OCI-LY1 (cell line): ENCODE results near the gene TGM1.

Source experiments
- CTCF ChIP-seq: fragments of 200-600 bp; sonication (generic), shearing (Covaris generic); IDR thresholded peaks from 2 replicates; pipeline ENCODE4 v1.5.1; 2017; ENCODE audit warnings: mild to moderate bottlenecking, antibody characterized with exemption, low read length, moderate library complexity, mixed read lengths
- EZH2 ChIP-seq: fragments of 200-600 bp; sonication (generic), shearing (Covaris generic); IDR thresholded peaks from 2 replicates; pipeline ENCODE4 v1.8.0; 2017; ENCODE audit warnings: borderline replicate concordance, mixed run types, mild to moderate bottlenecking, antibody characterized with exemption, low read length, moderate library complexity, mixed read lengths

- TF ChIP-seq CTCF (no peak), EZH2 (no peak)
Measured at GRCh38 chr14:24311837-24312615, 49.0 kb upstream of the TGM1 start.
